ENCODE data around the gene WDR62.
A peak's percentile ranks its signal among the peaks of the same experiment; 100 is the strongest.

Gene WDR62

GRCh38 chr19:36110487-36111199 is 55.9 kb downstream of the WDR62 start, which contains the start of gene OVOL3:
Gene OVOL3, plus strand, starts transcription at chr19:36111143. Its CDS starts 60 bp downstream, at chr19:36111203.
- no peak for DNase-seq (ENCODE audit: low read depth)
- no peak within 1 kb of the TSS for H3K4me3 ChIP-seq (ENCODE audit: control insufficient read depth, low read depth, low read length)
- TF ChIP-seq, protein P1, sequence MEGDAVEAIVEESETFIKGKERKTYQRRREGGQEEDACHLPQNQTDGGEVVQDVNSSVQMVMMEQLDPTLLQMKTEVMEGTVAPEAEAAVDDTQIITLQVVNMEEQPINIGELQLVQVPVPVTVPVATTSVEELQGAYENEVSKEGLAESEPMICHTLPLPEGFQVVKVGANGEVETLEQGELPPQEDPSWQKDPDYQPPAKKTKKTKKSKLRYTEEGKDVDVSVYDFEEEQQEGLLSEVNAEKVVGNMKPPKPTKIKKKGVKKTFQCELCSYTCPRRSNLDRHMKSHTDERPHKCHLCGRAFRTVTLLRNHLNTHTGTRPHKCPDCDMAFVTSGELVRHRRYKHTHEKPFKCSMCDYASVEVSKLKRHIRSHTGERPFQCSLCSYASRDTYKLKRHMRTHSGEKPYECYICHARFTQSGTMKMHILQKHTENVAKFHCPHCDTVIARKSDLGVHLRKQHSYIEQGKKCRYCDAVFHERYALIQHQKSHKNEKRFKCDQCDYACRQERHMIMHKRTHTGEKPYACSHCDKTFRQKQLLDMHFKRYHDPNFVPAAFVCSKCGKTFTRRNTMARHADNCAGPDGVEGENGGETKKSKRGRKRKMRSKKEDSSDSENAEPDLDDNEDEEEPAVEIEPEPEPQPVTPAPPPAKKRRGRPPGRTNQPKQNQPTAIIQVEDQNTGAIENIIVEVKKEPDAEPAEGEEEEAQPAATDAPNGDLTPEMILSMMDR (conservative IDR thresholded peaks at IDR 0.05; ENCODE audit: control insufficient read depth, insufficient read depth, low read depth, low read length) = no peak

DNA sequence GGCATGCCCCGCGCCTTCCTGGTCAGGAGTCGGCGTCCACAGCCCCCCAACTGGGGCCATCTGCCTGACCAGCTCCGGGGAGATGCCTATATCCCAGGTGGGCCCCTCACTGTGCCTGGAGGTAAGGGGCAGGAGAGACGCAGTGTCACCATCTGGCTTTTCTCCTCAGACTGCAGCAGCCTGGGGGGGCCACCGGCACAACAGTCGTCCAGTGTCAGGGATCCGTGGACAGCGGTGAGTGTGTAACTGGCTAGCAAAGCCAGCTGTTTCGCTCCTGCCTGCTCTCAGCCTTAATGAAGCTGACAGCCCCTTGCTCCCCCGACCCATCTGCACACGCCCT is 56.5 kb downstream of the WDR62 start:
- TF ChIP-seq, protein P1 (conservative IDR thresholded peaks at IDR 0.05; ENCODE audit: control insufficient read depth, insufficient read depth, low read depth, low read length) = no peak
- DNase-seq (ENCODE audit: low read depth) = no peak
- no peak overlapping the region for H3K4me3 ChIP-seq (ENCODE audit: control insufficient read depth, low read depth, low read length)

DNA sequence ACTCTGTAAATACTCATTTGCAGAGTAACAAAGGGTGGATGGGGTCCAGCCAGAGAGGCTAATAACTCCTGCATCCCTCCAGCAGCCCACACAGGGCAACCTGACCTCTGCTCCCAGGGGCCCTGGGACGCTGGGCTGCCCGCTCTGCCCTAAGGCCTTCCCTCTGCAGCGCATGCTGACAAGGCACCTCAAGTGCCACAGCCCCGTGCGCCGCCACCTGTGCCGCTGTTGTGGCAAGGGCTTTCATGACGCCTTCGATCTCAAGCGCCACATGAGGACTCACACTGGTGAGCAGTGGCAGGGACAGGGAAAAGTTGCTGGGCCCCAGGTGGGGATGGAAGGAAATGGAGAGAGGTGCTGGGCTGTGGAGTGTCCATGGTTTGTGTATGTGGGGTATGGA is 58.0 kb downstream of the WDR62 start:
- H3K4me3 ChIP-seq (ENCODE audit: control insufficient read depth, low read depth, low read length) = no peak overlapping the region
- DNase-seq (ENCODE audit: low read depth) = no peak

GRCh38 chr19:36113425-36113824 is 58.7 kb downstream of the WDR62 start:
- H3K4me3 ChIP-seq (ENCODE audit: control insufficient read depth, low read depth, low read length) = peak overlapping the region; percentile 92

More for the DNA sequence above, 58.0 kb downstream of the WDR62 start:
- TF ChIP-seq, protein P1 (conservative IDR thresholded peaks at IDR 0.05; ENCODE audit: control insufficient read depth, insufficient read depth, low read depth, low read length) = no peak

DNA sequence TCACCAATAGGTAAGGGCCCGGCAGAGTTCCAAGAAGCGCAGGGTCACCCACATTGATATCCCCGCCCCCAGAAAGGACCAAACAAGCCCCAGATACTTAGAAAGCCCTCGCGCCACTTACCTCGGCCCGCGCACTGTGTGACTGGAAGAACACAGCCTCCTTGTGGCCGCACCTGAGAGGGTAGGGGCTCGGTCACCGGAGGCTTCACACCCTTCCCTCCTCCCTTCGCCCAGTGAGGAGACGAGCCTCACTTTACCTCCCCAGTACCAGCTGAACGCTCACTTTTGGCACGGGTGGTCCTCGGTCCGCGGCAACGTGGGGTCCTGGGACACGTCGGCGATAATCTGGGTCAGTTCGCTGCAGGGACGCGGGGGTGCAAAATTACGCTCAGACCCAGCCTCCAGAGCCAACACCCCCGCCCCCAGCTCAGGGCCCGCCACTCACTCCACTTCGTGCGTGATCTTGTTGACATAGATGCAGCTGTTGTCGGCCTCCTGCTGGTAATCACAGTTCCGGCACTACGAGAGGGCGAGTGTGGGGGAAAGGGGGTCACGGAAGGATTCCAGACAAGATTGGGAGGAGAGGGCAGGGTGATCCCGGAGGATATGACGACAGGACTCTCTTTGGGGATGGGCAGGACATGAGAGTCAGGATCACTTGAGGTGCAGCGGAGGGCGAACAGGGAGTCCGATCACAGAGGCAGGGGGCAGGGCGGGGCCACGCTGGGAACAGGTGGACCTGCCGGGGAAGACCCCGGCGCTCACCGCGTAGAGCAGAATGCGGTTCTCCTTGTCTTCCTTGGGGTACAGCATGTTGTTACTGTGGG is 59.4 kb downstream of the WDR62 start:
- peak overlapping the region; percentile 92 for H3K4me3 ChIP-seq (ENCODE audit: control insufficient read depth, low read depth, low read length)
- TF ChIP-seq, protein P1 (conservative IDR thresholded peaks at IDR 0.05; ENCODE audit: control insufficient read depth, insufficient read depth, low read depth, low read length) = peak; percentile 11
- DNase-seq (ENCODE audit: low read depth) = peak; percentile 47

More at GRCh38 chr19:36113425-36113824, 58.7 kb downstream of the WDR62 start:
- DNase-seq (ENCODE audit: low read depth) = no peak
- TF ChIP-seq, protein P1 (conservative IDR thresholded peaks at IDR 0.05; ENCODE audit: control insufficient read depth, insufficient read depth, low read depth, low read length) = no peak

DNA sequence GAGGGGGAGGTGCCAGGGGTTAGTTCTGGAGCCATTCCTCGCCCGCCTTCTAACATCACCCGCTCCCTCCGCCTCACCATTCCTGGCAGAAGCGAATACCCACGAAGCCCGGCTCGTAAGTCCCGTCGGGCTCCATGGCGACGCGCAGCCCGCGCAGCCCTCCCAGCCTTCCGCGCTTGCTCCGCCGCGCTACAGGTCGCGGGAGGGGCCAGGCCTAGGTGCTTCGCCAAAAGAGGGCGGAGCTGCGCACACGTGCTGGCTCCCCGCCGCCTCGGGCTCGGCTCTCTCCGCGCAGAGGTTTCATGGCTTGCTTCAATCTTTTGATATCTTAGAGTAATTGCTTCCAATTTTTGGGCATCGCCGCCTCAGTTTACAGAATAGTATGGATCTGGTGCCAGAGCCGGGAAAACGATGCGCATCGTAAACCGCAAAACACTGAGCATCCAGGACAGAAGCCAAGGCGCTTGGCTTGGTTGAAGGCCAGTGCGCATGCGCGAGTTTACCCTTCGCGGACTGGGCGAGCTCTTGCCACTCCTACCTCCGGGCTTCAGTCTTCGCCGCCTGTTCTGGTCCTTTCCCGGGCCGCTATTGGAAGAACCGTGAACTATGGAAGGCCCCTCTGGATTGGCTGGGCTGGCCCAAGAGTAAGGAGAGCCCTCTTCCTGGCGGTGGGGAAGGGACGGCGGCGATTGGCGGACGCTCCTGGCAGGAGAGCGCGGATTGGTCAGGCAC is 60.2 kb downstream of the WDR62 start, which contains the start of gene POLR2I:
POLR2I (minus strand) TSS at position 155 of the 732 bp plus-strand sequence; CDS start at position 136, 19 bp downstream.
- peak; percentile 100 for DNase-seq (ENCODE audit: low read depth)
- TF ChIP-seq, protein P1 (conservative IDR thresholded peaks at IDR 0.05; ENCODE audit: control insufficient read depth, insufficient read depth, low read depth, low read length) = no peak
- peak within 1 kb of the TSS; percentile 92 for H3K4me3 ChIP-seq (ENCODE audit: control insufficient read depth, low read depth, low read length)

Data from fibroblast of mammary gland (primary cell).